Choroid plexus epithelial cell (primary cell): ENCODE data around the gene OTUB2.

ENCODE experiments used
- DNase-seq: peaks from one replicate; pipeline ENCODE4 v3.0.0-alpha.2; 2010; ENCODE audit warnings: low read depth
- H3K4me3 ChIP-seq: 2 replicates; pipeline ENCODE4 v1.5.1; 2011; ENCODE audit warnings: low read depth, mild to moderate bottlenecking, control low read depth, low read length, moderate library complexity
- TF ChIP-seq, protein P1 (sequence below): conservative IDR thresholded peaks from 2 replicates; pipeline ENCODE4 v1.5.1; 2011; ENCODE audit warnings: low read depth, mild to moderate bottlenecking, control low read depth, inconsistent platforms, low read length, moderate library complexity

Gene OTUB2

DNA sequence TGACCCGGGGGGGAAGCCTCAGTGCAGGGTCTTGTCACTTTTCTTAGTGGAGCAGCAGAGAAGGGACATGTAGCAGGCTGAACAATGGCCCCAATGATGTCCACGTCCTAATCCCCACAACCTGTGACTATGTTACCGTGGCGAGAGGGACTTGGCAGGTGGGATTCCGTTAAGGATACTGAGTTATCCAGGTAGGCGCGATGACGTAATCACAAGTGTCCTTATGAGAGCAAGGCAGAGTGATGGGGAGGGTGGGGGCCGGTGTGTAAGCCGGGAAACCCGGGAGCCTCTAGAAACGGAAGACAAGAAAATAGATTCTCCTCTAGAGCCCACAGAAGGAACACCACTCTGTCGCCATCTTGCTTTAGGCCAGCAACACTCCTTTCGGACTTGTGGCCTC is 4.4 kb downstream of the OTUB2 start:
- TF ChIP-seq, protein P1, sequence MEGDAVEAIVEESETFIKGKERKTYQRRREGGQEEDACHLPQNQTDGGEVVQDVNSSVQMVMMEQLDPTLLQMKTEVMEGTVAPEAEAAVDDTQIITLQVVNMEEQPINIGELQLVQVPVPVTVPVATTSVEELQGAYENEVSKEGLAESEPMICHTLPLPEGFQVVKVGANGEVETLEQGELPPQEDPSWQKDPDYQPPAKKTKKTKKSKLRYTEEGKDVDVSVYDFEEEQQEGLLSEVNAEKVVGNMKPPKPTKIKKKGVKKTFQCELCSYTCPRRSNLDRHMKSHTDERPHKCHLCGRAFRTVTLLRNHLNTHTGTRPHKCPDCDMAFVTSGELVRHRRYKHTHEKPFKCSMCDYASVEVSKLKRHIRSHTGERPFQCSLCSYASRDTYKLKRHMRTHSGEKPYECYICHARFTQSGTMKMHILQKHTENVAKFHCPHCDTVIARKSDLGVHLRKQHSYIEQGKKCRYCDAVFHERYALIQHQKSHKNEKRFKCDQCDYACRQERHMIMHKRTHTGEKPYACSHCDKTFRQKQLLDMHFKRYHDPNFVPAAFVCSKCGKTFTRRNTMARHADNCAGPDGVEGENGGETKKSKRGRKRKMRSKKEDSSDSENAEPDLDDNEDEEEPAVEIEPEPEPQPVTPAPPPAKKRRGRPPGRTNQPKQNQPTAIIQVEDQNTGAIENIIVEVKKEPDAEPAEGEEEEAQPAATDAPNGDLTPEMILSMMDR, result no peak
- no peak for DNase-seq
- H3K4me3 ChIP-seq, result no peak overlapping the region

DNA sequence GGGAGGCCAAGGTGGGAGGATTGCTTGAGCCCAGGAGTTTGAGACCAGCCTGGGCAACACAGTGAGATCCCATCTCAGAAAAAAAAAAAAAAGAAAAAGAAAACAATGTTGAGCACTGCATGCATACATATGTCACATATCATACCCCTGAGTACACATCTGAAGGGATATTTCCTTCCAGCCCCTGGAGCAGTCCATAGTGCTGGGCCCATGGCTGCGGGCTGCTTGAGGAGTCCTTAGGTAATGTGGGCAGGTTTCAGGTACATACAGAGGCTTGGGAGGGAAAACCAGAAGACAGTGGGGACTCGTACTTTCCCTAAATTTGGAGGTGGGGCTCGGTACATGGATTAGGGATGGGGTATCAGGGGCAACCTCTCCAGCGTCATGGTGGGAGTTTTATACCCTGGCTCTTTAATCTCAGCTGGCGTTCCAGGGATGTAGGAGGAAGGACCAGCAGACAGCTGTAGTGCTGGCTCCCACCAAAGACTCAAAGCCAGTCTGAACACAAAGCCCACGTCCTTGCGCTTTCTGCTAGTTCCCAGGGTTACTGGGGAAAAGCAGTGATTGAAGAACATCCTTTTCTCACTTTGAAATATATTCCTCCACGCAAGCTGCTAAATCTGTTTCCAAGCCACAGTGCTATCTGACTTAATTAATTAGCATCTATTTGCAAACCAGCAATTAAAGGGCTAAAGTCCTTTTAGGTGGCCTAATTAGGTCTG is 5.2 kb downstream of the OTUB2 start:
- TF ChIP-seq, protein P1, result no peak
- no peak for DNase-seq
- H3K4me3 ChIP-seq, result no peak overlapping the region

DNA sequence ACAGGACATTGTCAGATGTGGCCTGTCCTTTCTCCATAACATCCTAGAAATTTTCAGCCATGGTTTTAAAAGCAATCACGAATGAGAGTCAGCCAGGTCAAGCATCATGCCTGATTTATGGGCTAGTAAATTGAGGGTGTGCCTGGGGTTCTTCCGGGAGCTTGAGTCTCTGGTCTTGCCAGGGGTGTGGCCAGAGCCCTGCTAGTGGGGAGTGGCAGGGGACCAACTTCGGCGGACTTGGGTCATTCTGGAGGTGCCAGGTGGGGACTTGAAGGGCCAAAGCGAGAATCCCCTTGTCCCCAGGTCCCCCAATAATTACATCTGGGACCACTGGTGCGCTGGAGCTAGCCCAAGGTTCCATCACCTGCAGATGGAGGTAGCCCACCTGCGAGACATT is 5.7 kb downstream of the OTUB2 start:
- TF ChIP-seq, protein P1, result no peak
- no peak overlapping the region for H3K4me3 ChIP-seq
- DNase-seq, result no peak

DNA sequence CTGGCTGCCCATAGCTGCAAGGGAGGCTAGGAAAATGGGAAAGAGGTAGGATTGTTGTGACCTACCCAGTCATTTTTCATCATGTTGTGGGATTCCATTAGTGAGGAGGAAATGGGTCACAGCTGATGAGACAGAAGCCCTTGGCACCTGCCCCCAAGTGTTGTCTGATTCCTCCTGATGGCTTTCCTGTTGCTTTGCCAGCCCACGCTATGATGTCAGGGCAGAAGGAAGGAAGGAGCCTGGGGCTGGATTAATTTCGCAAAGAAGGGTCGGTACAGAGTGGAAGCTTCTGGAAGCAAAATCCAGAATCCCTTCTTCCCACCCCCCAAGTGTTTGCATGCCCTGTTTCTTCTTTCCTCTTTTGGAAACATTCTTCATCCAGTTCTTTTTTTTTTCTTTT is 8.7 kb downstream of the OTUB2 start:
- no peak for DNase-seq
- TF ChIP-seq, protein P1, result no peak
- H3K4me3 ChIP-seq, result no peak overlapping the region

DNA sequence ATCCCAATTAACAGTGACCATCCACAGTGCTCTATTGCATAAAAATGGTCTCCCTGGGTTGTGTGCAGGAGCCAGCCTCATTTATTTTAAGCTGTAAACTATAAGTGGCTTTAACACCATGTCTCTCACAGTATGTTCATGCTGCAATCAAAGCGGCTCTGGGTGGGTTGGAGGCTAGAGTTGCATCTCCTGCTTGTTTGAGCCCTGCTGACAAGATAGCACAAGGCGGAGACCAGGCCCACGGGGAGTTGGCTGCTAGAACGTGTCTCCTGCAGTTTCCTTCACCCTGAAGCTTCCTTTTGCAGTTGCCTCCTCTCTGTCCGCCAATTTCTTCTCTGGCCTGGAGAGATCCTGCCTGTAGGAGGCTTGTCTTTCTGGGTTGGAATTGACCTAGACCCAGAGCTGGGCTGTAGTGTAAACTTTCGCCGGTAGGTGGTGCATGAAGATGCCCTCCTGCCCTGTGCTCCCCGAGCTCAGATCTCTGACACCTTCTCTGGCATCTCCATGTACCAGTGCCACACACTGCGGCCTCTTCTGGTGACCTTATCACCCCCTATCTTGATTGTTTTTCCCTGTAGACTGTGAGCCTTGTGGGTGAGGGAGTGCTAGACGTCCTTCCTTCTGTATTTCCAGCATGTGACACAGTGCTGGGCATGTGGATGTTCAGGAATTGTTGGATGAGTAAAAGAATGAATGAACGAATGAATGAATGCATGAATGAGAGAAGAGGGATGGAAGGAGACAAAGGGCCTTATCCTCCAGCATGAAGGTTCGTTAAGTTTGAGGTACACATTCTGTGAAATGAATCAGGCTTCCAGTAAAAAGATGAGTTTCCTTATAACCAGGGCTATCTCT is 10.4 kb downstream of the OTUB2 start:
- TF ChIP-seq, protein P1, result peak; percentile 90
- no peak overlapping the region for H3K4me3 ChIP-seq

DNA sequence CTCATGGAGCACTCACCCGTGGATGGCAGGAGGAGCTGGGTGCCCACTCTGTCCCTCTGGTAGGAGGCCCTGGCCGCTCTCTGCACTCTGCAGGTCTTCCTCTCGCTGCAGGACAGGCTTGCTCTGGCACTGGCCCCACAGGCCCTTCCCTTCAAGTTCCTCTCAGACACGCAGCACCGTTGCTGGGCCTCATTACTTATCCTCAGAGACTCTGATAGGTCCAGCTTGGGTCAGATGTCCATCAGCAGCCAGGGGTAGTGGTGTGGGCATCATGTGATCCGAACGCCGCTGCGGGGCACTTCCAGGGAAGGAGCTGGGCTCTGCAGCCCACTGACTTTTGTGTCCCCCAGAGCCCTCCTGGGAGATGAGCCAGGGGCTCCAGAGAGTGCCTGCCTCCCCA is 11.8 kb downstream of the OTUB2 start:
- no peak for DNase-seq
- TF ChIP-seq, protein P1, result no peak
- no peak overlapping the region for H3K4me3 ChIP-seq

More for the DNA sequence above, 10.4 kb downstream of the OTUB2 start:
- DNase-seq, result peak; percentile 78
